Panc1 (cell line): ENCODE data around the gene ABHD13. TPM values are rescaled to one million over a fixed set of nuclear protein-coding genes. Genes with fewer than 3 reads are reported as not detected.

ENCODE experiments used
- ATAC-seq: fragments of 200-7000 bp; cut with Tn5 transposase; 2 replicates; pipeline ENCODE4 v1.9.1; 2020; ENCODE audit warnings: mild to moderate bottlenecking, moderate library complexity
- BruUV-seq: library from RNA; stranded (reverse); fragments of 400-500 nt; replicated peaks from 2 replicates; lab custom pipeline; 2021; lab: Mats Ljungman, UMichigan
- CTCF ChIA-PET: fragments of 300-600 bp; sonication (Branson Sonifier 250); formaldehyde crosslinking; loops from one replicate; lab custom pipeline; 2022; ENCODE audit warnings: antibody characterized with exemption; lab: Charles Lee
- POLR2A ChIA-PET: fragments of 300-600 bp; sonication (Branson Sonifier 250); formaldehyde crosslinking; loops from one replicate; lab custom pipeline; 2022; ENCODE audit warnings: antibody characterized with exemption; lab: Charles Lee
- DNase-seq: peaks from one replicate; pipeline ENCODE4 v3.0.0-alpha.2; 2010; ENCODE audit warnings: low read depth, low spot score
- H3K27ac ChIP-seq: 2 replicates; pipeline ENCODE4 v1.5.1; 2011; ENCODE audit warnings: mild to moderate bottlenecking, low read length, inconsistent platforms
- H3K27me3 ChIP-seq: fragments of 200-500 bp; sonication (Bioruptor generic); 2 replicates; pipeline ENCODE4 v1.6.0; 2014; ENCODE audit warnings: low read length, inconsistent platforms; ENCODE audit not compliant: control insufficient read depth, insufficient read depth
- H3K36me3 ChIP-seq: fragments of 200-500 bp; sonication (Bioruptor generic); 2 replicates; pipeline ENCODE4 v1.5.1; 2014; ENCODE audit warnings: inconsistent platforms, mild to moderate bottlenecking, low read length, moderate library complexity; ENCODE audit not compliant: control insufficient read depth, insufficient read depth
- H3K4me1 ChIP-seq: 2 replicates; pipeline ENCODE4 v1.5.1; 2011; ENCODE audit warnings: inconsistent platforms, mild to moderate bottlenecking, low read length, moderate library complexity; ENCODE audit not compliant: control insufficient read depth, insufficient read depth
- H3K4me3 ChIP-seq, 2 experiments: 2 replicates each; pipeline ENCODE4 v1.5.1; 2011 to 2012; ENCODE audit warnings: low read depth in 2 of 2, low read length in 2 of 2, mild to moderate bottlenecking in 2 of 2, inconsistent platforms in 1 of 2, moderate library complexity in 1 of 2
- H3K9me3 ChIP-seq: fragments of 200-500 bp; sonication (Bioruptor generic); 2 replicates; pipeline ENCODE4 v1.5.1; 2014; ENCODE audit warnings: low read depth, mild to moderate bottlenecking, inconsistent platforms, low read length, moderate library complexity; ENCODE audit not compliant: control insufficient read depth, insufficient read depth
- POLR2AphosphoS5 ChIP-seq: IDR thresholded peaks from 2 replicates; pipeline ENCODE4 v1.6.1; 2012; ENCODE audit warnings: mild to moderate bottlenecking, low read depth, low read length, moderate library complexity
- REST ChIP-seq, 2 experiments: IDR thresholded peaks; 2 replicates each; pipeline ENCODE4 v1.6.1; 2011 to 2012; ENCODE audit warnings: low read depth in 2 of 2, control low read depth in 1 of 2, low read length in 1 of 2, mild to moderate bottlenecking in 1 of 2, moderate library complexity in 1 of 2; ENCODE audit not compliant: insufficient read depth in 1 of 2
- SIN3A ChIP-seq: IDR thresholded peaks from 2 replicates; pipeline ENCODE4 v1.6.1; 2012; ENCODE audit warnings: low read depth, mild to moderate bottlenecking, low read length, moderate library complexity, borderline replicate concordance; ENCODE audit not compliant: insufficient read depth
- TCF7L2 ChIP-seq: IDR thresholded peaks from 2 replicates; pipeline ENCODE4 v1.6.1; 2011; ENCODE audit warnings: mild to moderate bottlenecking, low read depth, low read length, inconsistent platforms
- in situ Hi-C: cut with HindIII; loops from 2 replicates; pipeline ENCODE4 v1.10.0; 2016; ENCODE audit warnings: low sequenced_read_pairs, low pct_unique_long_range_greater_than_20kb
- intact Hi-C: fragments of 100-400 bp; cut with micrococcal nuclease; formaldehyde crosslinking; loops from one replicate; pipeline ENCODE4 v1.10.0; 2022; ENCODE audit not compliant: unreplicated experiment
- total RNA-seq: library from RNA; stranded (reverse); gene quantifications from one replicate; pipeline ENCODE4 v1.2.1, GENCODE V29; 2021; ENCODE audit not compliant: unreplicated experiment
- TF ChIP-seq, protein P1 (sequence below): fragments of 450-650 bp; IDR thresholded peaks from 2 replicates; pipeline ENCODE4 v1.5.1; 2017; ENCODE audit warnings: mild to moderate bottlenecking

The ABHD13 gene
- total RNA-seq, 1 experiment from 2014 or later = 4.7 TPM

DNA sequence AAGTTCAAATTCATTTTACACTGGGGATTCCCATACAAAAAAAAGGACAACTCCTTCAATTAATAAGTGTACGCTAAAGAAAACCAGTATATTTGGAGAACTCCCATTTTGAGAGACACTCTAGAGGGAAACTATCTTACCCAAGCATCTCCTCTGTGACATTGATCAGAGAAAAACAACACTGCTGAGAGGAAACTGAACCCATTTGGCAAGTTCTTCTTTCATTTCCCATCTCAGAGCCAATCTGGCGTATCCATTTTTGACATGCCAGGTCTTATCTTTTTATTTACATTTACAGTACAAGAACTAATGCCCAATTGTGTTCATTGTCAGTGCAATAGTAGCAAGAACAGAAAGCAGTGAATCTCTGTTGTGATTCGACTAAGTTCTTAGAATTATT is 33.0 kb upstream of the ABHD13 start:
- intact Hi-C loops = no loop called here
- Histone ChIP-seq H3K27ac (no peak overlapping the region), H3K36me3 (no peaks in the 10 kb centered on the region), H3K9me3 (no peaks in the 10 kb centered on the region), H3K4me3 (no peak overlapping the region), H3K4me1 (no peaks in the 10 kb centered on the region), H3K27me3 (no peaks in the 10 kb centered on the region)
- ChIA-PET CTCF (no interaction called here), POLR2A (no interaction called here)
- ATAC-seq (no peak), DNase-seq (no peak)
- in situ Hi-C loops = no loop called here
- TF ChIP-seq SIN3A (no peak), TCF7L2 (no peak), REST (IDR thresholded peaks at IDR 0.05; ENCODE audit: insufficient read depth in 1 of 2, low read depth in 2 of 2, low read length in 1 of 2) (no peak), POLR2AphosphoS5 (no peak)
- TF ChIP-seq, protein P1, sequence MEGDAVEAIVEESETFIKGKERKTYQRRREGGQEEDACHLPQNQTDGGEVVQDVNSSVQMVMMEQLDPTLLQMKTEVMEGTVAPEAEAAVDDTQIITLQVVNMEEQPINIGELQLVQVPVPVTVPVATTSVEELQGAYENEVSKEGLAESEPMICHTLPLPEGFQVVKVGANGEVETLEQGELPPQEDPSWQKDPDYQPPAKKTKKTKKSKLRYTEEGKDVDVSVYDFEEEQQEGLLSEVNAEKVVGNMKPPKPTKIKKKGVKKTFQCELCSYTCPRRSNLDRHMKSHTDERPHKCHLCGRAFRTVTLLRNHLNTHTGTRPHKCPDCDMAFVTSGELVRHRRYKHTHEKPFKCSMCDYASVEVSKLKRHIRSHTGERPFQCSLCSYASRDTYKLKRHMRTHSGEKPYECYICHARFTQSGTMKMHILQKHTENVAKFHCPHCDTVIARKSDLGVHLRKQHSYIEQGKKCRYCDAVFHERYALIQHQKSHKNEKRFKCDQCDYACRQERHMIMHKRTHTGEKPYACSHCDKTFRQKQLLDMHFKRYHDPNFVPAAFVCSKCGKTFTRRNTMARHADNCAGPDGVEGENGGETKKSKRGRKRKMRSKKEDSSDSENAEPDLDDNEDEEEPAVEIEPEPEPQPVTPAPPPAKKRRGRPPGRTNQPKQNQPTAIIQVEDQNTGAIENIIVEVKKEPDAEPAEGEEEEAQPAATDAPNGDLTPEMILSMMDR = no peak
- BruUV-seq = no TSS peak

DNA sequence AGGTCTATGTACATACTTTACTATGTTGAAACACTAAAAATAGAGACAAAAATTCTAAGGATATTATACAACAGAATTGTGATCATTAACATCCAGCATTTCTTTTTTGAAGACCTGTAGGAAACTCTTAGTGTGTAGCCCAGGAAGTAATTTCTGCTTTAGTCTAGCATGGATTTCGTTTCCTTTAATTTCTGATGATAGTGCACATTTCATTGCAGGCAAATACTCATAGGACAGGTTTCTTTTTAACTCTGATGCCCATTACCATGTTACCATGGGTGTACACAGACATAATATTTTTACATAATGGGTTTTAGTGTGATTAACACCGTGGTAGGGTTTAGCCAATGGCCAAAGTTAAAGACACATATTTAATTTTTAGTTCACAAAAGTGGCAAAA is 29.9 kb upstream of the ABHD13 start:
- no peak for ATAC-seq
- ChIA-PET CTCF (no interaction called here), POLR2A (no interaction called here)
- Histone ChIP-seq H3K27ac (no peak overlapping the region), H3K9me3 (no peaks in the 10 kb centered on the region), H3K36me3 (no peaks in the 10 kb centered on the region), H3K27me3 (no peaks in the 10 kb centered on the region), H3K4me1 (no peaks in the 10 kb centered on the region), H3K4me3 (no peak overlapping the region)
- TF ChIP-seq POLR2AphosphoS5 = no peak
- TF ChIP-seq SIN3A = no peak
- TF ChIP-seq, protein P1 = no peak
- TF ChIP-seq REST (IDR thresholded peaks at IDR 0.05; ENCODE audit: insufficient read depth in 1 of 2, low read depth in 2 of 2, low read length in 1 of 2) = no peak
- TF ChIP-seq TCF7L2 = no peak
- intact Hi-C loops (no loop called here), in situ Hi-C loops (no loop called here)
- no peak for DNase-seq
- no TSS peak for BruUV-seq
